Trophoblast cell (in vitro differentiated cells and primary cell): ENCODE measurements around the gene RAP2A. TPM values are rescaled to one million over a fixed set of nuclear protein-coding genes. Genes with fewer than 3 reads are reported as not detected.

Experiments used
- DNase-seq, 2 donors: peaks; one replicate each; pipeline ENCODE4 v3.0.0-alpha.2; 2016
- H2AFZ ChIP-seq: 2 replicates; pipeline ENCODE4 v1.6.1; 2013; ENCODE audit warnings: low read length, moderate library complexity, mild to moderate bottlenecking; ENCODE audit not compliant: insufficient read depth, poor library complexity
- H2AK5ac ChIP-seq: 2 replicates; pipeline ENCODE4 v1.6.1; 2013; ENCODE audit warnings: mild to moderate bottlenecking, low read length
- H2BK120ac ChIP-seq: 2 replicates; pipeline ENCODE4 v1.6.1; 2013; ENCODE audit warnings: low read length, mild to moderate bottlenecking, moderate library complexity; ENCODE audit not compliant: insufficient read depth, poor library complexity
- H2BK12ac ChIP-seq: 2 replicates; pipeline ENCODE4 v1.6.1; 2013; ENCODE audit warnings: mild to moderate bottlenecking, low read length, moderate library complexity
- H2BK5ac ChIP-seq: 2 replicates; pipeline ENCODE4 v1.6.1; 2013; ENCODE audit warnings: low read length, low read depth, moderate library complexity, mild to moderate bottlenecking; ENCODE audit not compliant: poor library complexity
- H3K14ac ChIP-seq: 2 replicates; pipeline ENCODE4 v1.6.1; 2013; ENCODE audit warnings: mild to moderate bottlenecking, low read length
- H3K18ac ChIP-seq: 2 replicates; pipeline ENCODE4 v1.6.1; 2013; ENCODE audit warnings: mild to moderate bottlenecking, low read length
- H3K23ac ChIP-seq: 2 replicates; pipeline ENCODE4 v1.6.1; 2013; ENCODE audit warnings: low read length
- H3K27ac ChIP-seq: 2 replicates; pipeline ENCODE4 v1.5.1; 2013; ENCODE audit warnings: low read depth, mild to moderate bottlenecking, inconsistent platforms, low read length, moderate library complexity
- H3K27me3 ChIP-seq: 2 replicates; pipeline ENCODE4 v1.6.1; 2013; ENCODE audit warnings: inconsistent platforms, mild to moderate bottlenecking, low read length, moderate library complexity; ENCODE audit not compliant: insufficient read depth
- H3K36me3 ChIP-seq, 2 experiments: 1 replicate in 1 of 2; 2 replicates in 1 of 2; pipeline ENCODE4 v1.6.1; 2013; ENCODE audit warnings: low read length in 2 of 2, mild to moderate bottlenecking in 2 of 2, moderate library complexity in 1 of 2; ENCODE audit not compliant: insufficient read depth in 2 of 2, control insufficient read depth in 1 of 2
- H3K4ac ChIP-seq: 2 replicates; pipeline ENCODE4 v1.6.1; 2013; ENCODE audit warnings: low read depth, mild to moderate bottlenecking, low read length, moderate library complexity
- H3K4me1 ChIP-seq, 2 experiments: 1 replicate in 1 of 2; 2 replicates in 1 of 2; pipeline ENCODE4 v1.6.1; 2013; ENCODE audit warnings: low read length in 2 of 2, mild to moderate bottlenecking in 2 of 2, moderate library complexity in 1 of 2; ENCODE audit not compliant: insufficient read depth in 2 of 2, control insufficient read depth in 1 of 2
- H3K4me2 ChIP-seq: 2 replicates; pipeline ENCODE4 v1.6.1; 2013; ENCODE audit warnings: inconsistent platforms, mild to moderate bottlenecking, low read length, moderate library complexity
- H3K4me3 ChIP-seq: 2 replicates; pipeline ENCODE4 v1.5.1; 2013; ENCODE audit warnings: mild to moderate bottlenecking, low read depth, low read length, inconsistent platforms
- H3K79me1 ChIP-seq: one replicate; pipeline ENCODE4 v1.6.1; 2013; ENCODE audit warnings: low read length
- H3K79me2 ChIP-seq: 2 replicates; pipeline ENCODE4 v1.6.1; 2013; ENCODE audit warnings: low read length, mild to moderate bottlenecking; ENCODE audit not compliant: control insufficient read depth, insufficient read depth, poor library complexity
- H3K9ac ChIP-seq: 2 replicates; pipeline ENCODE4 v1.6.1; 2013; ENCODE audit warnings: mild to moderate bottlenecking, low read length
- H3K9me3 ChIP-seq: 2 replicates; pipeline ENCODE4 v1.6.1; 2013; ENCODE audit warnings: low read depth, mild to moderate bottlenecking, control low read depth, inconsistent platforms, low read length; ENCODE audit not compliant: insufficient read depth
- H4K12ac ChIP-seq: 2 replicates; pipeline ENCODE4 v1.6.1; 2013; ENCODE audit warnings: low read depth, mild to moderate bottlenecking, low read length, moderate library complexity
- H4K8ac ChIP-seq: 2 replicates; pipeline ENCODE4 v1.6.1; 2013; ENCODE audit warnings: low read depth, mild to moderate bottlenecking, low read length, moderate library complexity
- H4K91ac ChIP-seq: one replicate; pipeline ENCODE4 v1.6.1; 2013; ENCODE audit warnings: low read depth, mild to moderate bottlenecking, low read length, moderate library complexity
- WGBS: extraction: QIAGEN DNeasy Blood & Tissue Kit; methylation state at CpG from one replicate; pipeline ENCODE4 v1.1.7; 2013; ENCODE audit warnings: missing lambda C conversion rate; ENCODE audit not compliant: insufficient read length, insufficient coverage; ENCODE audit errors: extremely low coverage; 5-methylcytosine and 5-hydroxymethylcytosine counted together
- polyA plus RNA-seq: library from polyadenylated mRNA; stranded (reverse); fragments of 200-250 nt; gene quantifications from 2 replicates; pipeline ENCODE4 v1.2.3, GENCODE V29; 2013

Gene RAP2A
- polyA plus RNA-seq, result 20.2 TPM in 2 replicates

- Histone ChIP-seq H2BK5ac (peak within 1 kb of the TSS; percentile 92), H3K9me3 (no peaks in the 10 kb centered on the region), H2BK120ac (peak within 1 kb of the TSS; percentile 80), H4K91ac (peak within 1 kb of the TSS; percentile 98), H3K27ac (peak within 1 kb of the TSS; percentile 94), H2BK12ac (no peak within 1 kb of the TSS), H3K4me1 (no peaks in the 10 kb centered on the region), H3K4me2 (peak within 1 kb of the TSS; percentile 88), H2AFZ (peak within 1 kb of the TSS; percentile 82), H3K4me3 (peak within 1 kb of the TSS; percentile 90), H4K8ac (peak within 1 kb of the TSS; percentile 90), H3K4ac (peak within 1 kb of the TSS; percentile 69), H3K27me3 (no peaks in the 10 kb centered on the region), H3K23ac (no peak within 1 kb of the TSS), H3K79me1 (peaks cover 7% of the 10 kb centered on the region), H4K12ac (peak within 1 kb of the TSS; percentile 73), H3K14ac (peak within 1 kb of the TSS; percentile 72), H2AK5ac (peak within 1 kb of the TSS; percentile 35), H3K36me3 (no peaks in the 10 kb centered on the region), H3K18ac (peak within 1 kb of the TSS; percentile 75), H3K79me2 (peaks cover 6% of the 10 kb centered on the region), H3K9ac (peak within 1 kb of the TSS; percentile 89)
- peak; percentile 88 to 94 for DNase-seq
- WGBS, result no CpG with 5 or more reads among the region's 94 CpGs
Measured at GRCh38 chr13:97433727-97434396, at the start of gene RAP2A. Gene RAP2A (plus strand): TSS chr13:97434169. CDS start chr13:97434471, 302 bp downstream.

GRCh38 chr13:97384371-97384770, 49.6 kb upstream of the RAP2A start:
- no peaks in the 10 kb centered on the region for H3K9me3 ChIP-seq
- H3K4ac ChIP-seq, result no peak overlapping the region
- no peak overlapping the region for H4K12ac ChIP-seq
- H3K23ac ChIP-seq, result no peak overlapping the region
- H3K4me3 ChIP-seq, result no peak overlapping the region
- peaks cover 13 to 38% of the 10 kb centered on the region in 2 experiments for H3K36me3 ChIP-seq
- no peaks in the 10 kb centered on the region for H3K27me3 ChIP-seq
- peaks cover 3 to 5% of the 10 kb centered on the region in 2 experiments for H3K4me1 ChIP-seq
- H3K79me2 ChIP-seq, result no peaks in the 10 kb centered on the region
- H3K79me1 ChIP-seq, result no peaks in the 10 kb centered on the region
- no peak overlapping the region for H2AK5ac ChIP-seq
- no peak overlapping the region for H3K9ac ChIP-seq
- H3K27ac ChIP-seq, result no peak overlapping the region
- no peak overlapping the region for H4K8ac ChIP-seq
- no peak overlapping the region for H3K4me2 ChIP-seq
- no peak for DNase-seq
- WGBS, result no CpG with 5 or more reads among the region's 2 CpGs
- no peak overlapping the region for H2AFZ ChIP-seq
- no peak overlapping the region for H2BK12ac ChIP-seq
- H3K18ac ChIP-seq, result no peak overlapping the region
- no peak overlapping the region for H2BK120ac ChIP-seq
- H3K14ac ChIP-seq, result no peak overlapping the region
- no peak overlapping the region for H2BK5ac ChIP-seq
- no peak overlapping the region for H4K91ac ChIP-seq

- Histone ChIP-seq H3K4me3 (no peak overlapping the region), H2AK5ac (no peak overlapping the region)
Measured at GRCh38 chr13:97385146-97385545, 48.8 kb upstream of the RAP2A start.

GRCh38 chr13:97385854-97386253, 48.1 kb upstream of the RAP2A start:
- Histone ChIP-seq H2AK5ac (no peak overlapping the region), H3K27me3 (no peaks in the 10 kb centered on the region), H2BK12ac (no peak overlapping the region), H4K8ac (no peak overlapping the region), H3K79me1 (no peaks in the 10 kb centered on the region), H2BK120ac (no peak overlapping the region), H3K14ac (no peak overlapping the region), H3K4me1 (peaks cover 3 to 6% of the 10 kb centered on the region in 2 experiments), H3K4me3 (no peak overlapping the region), H3K9me3 (no peaks in the 10 kb centered on the region), H3K18ac (no peak overlapping the region), H3K4ac (no peak overlapping the region), H3K79me2 (no peaks in the 10 kb centered on the region), H4K91ac (no peak overlapping the region), H3K9ac (no peak overlapping the region), H3K36me3 (peaks cover 13 to 32% of the 10 kb centered on the region in 2 experiments), H2BK5ac (no peak overlapping the region), H3K23ac (no peak overlapping the region), H4K12ac (no peak overlapping the region), H3K27ac (no peak overlapping the region), H3K4me2 (no peak overlapping the region), H2AFZ (no peak overlapping the region)
- DNase-seq, result peak; percentile 74 to 92
- WGBS, result no CpG with 5 or more reads among the region's 3 CpGs

More at GRCh38 chr13:97385146-97385545, 48.8 kb upstream of the RAP2A start:
- Histone ChIP-seq H3K23ac (no peak overlapping the region), H2AFZ (no peak overlapping the region), H3K4ac (no peak overlapping the region), H2BK120ac (no peak overlapping the region), H3K4me1 (peaks cover 3 to 6% of the 10 kb centered on the region in 2 experiments), H3K18ac (no peak overlapping the region), H2BK12ac (no peak overlapping the region), H3K27ac (no peak overlapping the region), H4K91ac (no peak overlapping the region), H3K36me3 (peaks cover 13 to 37% of the 10 kb centered on the region in 2 experiments), H3K14ac (no peak overlapping the region), H3K79me1 (no peaks in the 10 kb centered on the region), H3K27me3 (no peaks in the 10 kb centered on the region), H2BK5ac (no peak overlapping the region), H3K4me2 (no peak overlapping the region), H4K12ac (no peak overlapping the region), H3K79me2 (no peaks in the 10 kb centered on the region), H3K9me3 (no peaks in the 10 kb centered on the region), H3K9ac (no peak overlapping the region), H4K8ac (no peak overlapping the region)
- peak; percentile 34 to 74 for DNase-seq
